Pancreas (tissue), 10 donors: ENCODE data around the gene ERBB4. TPM values are rescaled to one million over a fixed set of nuclear protein-coding genes. Genes with fewer than 3 reads are reported as not detected.

ENCODE experiments used
- ATAC-seq, 4 donors: fragments of 200-7000 bp; cut with Tn5 transposase; one replicate each; pipeline versions ENCODE4 v1.8.0 to v1.9.1; 2020; ENCODE audit warnings: mild to moderate bottlenecking in 4 of 4, moderate library complexity in 4 of 4
- DNase-seq, 6 donors: peaks; one replicate each; pipeline ENCODE4 v3.0.0-alpha.2; 2020
- FAIRE-seq: peaks from 2 replicates; lab custom pipeline; 2012; peaks lifted over from hg19 to GRCh38; lab: Jason Lieb, UNC
- H3K27ac ChIP-seq, 4 donors: fragments of 200-600 bp; sonication (generic); 1 replicate in 3 of 4; 2 replicates in 1 of 4; pipeline versions ENCODE4 v1.5.0 to v1.8.0; 2020
- H3K27me3 ChIP-seq, 4 donors: fragments of 200-600 bp; one replicate each; pipeline ENCODE4 v1.8.0; 2021
- H3K36me3 ChIP-seq, 3 donors: fragments of 200-600 bp; sonication (generic) in 1 of 3; one replicate each; pipeline versions ENCODE4 v1.5.0 to v1.8.0; 2020 to 2021
- H3K4me1 ChIP-seq, 3 donors: fragments of 200-600 bp; one replicate each; pipeline ENCODE4 v1.8.0; 2021
- H3K4me3 ChIP-seq, 4 donors: fragments of 200-600 bp; sonication (generic) in 2 of 4; one replicate each; pipeline versions ENCODE4 v1.5.0 to v1.8.0; 2020 to 2021
- H3K9me3 ChIP-seq, 4 donors: fragments of 200-600 bp; one replicate each; pipeline ENCODE4 v1.8.0; 2021
- CTCF ChIP-seq, 4 donors: fragments of 200-600 bp; sonication (generic) in 3 of 4; IDR thresholded peaks; one replicate each; pipeline versions ENCODE4 v1.5.0 to v1.8.0; 2021; ENCODE audit warnings: antibody characterized with exemption in 4 of 4
- WGBS, 2 donors: extraction: QIAGEN DNeasy Blood & Tissue Kit; methylation state at CpG; one replicate each; pipeline ENCODE4 v1.1.7; 2013; 5-methylcytosine and 5-hydroxymethylcytosine counted together
- intact Hi-C, 3 donors: fragments of 100-400 bp; cut with DNase I; formaldehyde crosslinking; loops; one replicate each; pipeline versions ENCODE4 v1.11.1 to v1.14.2; 2022
- polyA plus RNA-seq, 2 donors: library from polyadenylated mRNA; stranded (reverse); fragments of 200-250 nt; gene quantifications; one replicate each; pipeline ENCODE4 v1.2.3, GENCODE V29; 2013
- total RNA-seq, 6 donors: library from RNA; stranded (reverse); fragmentation: NEBNext Ultra II Directional in 4 of 6; extraction: Animal tissue kit (Norgen Biotek cat#: 25700) in 4 of 6; gene quantifications; one replicate each; pipeline versions ENCODE4 v1.2.1 to v1.2.4, GENCODE V29; 2021 to 2023
- donor health status: healthy with polysubstance abuse.
- donor health status: DM: no; HTN: no; CAD: no; lungs with moderate emphysema.
- donor health status: DM: no; HTN: no; CAD: no.
- donor health status: control.
- donor health status: control.
- donor health status: Bipolar disorder and iron deficiency.
- donor health status: DM: yes; HTN: yes; CAD: no.
- donor health status: DM: no; HTN: no; CAD: no.
- donor health status: DM: no; HTN: no; CAD: no.
- donor health status: DM: yes; HTN: yes; CAD: no.

The ERBB4 gene
- total and polyA plus RNA-seq, 8 donors, result 0.30 to 5.0 (median 3.3) TPM

DNA sequence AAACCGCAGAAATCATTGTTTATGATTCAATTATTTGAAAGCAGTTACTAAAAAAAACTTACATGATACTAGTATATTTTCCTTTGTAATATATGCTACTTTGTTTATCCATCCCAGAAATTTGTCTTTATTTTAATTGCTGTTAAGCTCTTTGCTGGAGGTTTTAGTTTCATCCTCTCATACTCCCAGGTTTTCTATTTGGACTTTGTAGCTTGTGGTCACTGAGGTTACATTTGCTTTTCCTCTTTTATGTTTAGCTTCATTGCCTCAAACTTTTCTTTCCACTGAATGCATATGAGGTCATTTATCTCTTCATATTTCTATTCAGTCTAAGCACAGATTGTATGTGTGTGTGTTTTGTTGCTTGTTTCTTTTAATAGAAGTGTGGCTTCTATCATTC, 89.9 kb downstream of the ERBB4 start:
- WGBS, 2 donors, result 77 to 92% methylated on average over 1 of the region's 1 CpG
- FAIRE-seq, result no peak

GRCh38 chr2:212441821-212442220, 96.8 kb downstream of the ERBB4 start:
- WGBS, 2 donors, result 88 to 89% methylated on average over 4 of the region's 4 CpGs
- H3K27me3 ChIP-seq, result no peaks in the 10 kb centered on the region
- intact Hi-C loops, result no loop called here
- H3K4me1 ChIP-seq, result no peaks in the 10 kb centered on the region
- H3K27ac ChIP-seq, result no peak overlapping the region
- DNase-seq, result no peak
- FAIRE-seq, result no peak
- no peaks in the 10 kb centered on the region for H3K36me3 ChIP-seq
- no peak overlapping the region for H3K4me3 ChIP-seq
- no peak for TF ChIP-seq CTCF (IDR thresholded peaks at IDR 0.05)
- H3K9me3 ChIP-seq, result no peaks in the 10 kb centered on the region
- no peak for ATAC-seq

More for the DNA sequence above, 89.9 kb downstream of the ERBB4 start:
- DNase-seq, result no peak
- peaks cover 0 to 8% (median 0%) of the 10 kb centered on the region in 3 donors for H3K4me1 ChIP-seq
- H3K27me3 ChIP-seq, result no peaks in the 10 kb centered on the region
- H3K4me3 ChIP-seq, result no peak overlapping the region
- TF ChIP-seq CTCF (IDR thresholded peaks at IDR 0.05), result no peak
- no peak overlapping the region for H3K27ac ChIP-seq
- intact Hi-C loops, result no loop called here
- no peaks in the 10 kb centered on the region for H3K36me3 ChIP-seq
- no peaks in the 10 kb centered on the region for H3K9me3 ChIP-seq
- no peak for ATAC-seq

- no peak for ATAC-seq
- Histone ChIP-seq H3K27me3 (no peaks in the 10 kb centered on the region), H3K4me3 (no peak overlapping the region), H3K36me3 (no peaks in the 10 kb centered on the region), H3K27ac (no peak overlapping the region), H3K4me1 (no peaks in the 10 kb centered on the region), H3K9me3 (no peaks in the 10 kb centered on the region)
- no peak for FAIRE-seq
- intact Hi-C loops, result no loop called here
- no peak for DNase-seq
- no peak for TF ChIP-seq CTCF (IDR thresholded peaks at IDR 0.05)
- 95 to 98% methylated on average over 1 of the region's 1 CpG for WGBS, 2 donors
Observed at GRCh38 chr2:212441141-212441540, 97.5 kb downstream of the ERBB4 start.

DNA sequence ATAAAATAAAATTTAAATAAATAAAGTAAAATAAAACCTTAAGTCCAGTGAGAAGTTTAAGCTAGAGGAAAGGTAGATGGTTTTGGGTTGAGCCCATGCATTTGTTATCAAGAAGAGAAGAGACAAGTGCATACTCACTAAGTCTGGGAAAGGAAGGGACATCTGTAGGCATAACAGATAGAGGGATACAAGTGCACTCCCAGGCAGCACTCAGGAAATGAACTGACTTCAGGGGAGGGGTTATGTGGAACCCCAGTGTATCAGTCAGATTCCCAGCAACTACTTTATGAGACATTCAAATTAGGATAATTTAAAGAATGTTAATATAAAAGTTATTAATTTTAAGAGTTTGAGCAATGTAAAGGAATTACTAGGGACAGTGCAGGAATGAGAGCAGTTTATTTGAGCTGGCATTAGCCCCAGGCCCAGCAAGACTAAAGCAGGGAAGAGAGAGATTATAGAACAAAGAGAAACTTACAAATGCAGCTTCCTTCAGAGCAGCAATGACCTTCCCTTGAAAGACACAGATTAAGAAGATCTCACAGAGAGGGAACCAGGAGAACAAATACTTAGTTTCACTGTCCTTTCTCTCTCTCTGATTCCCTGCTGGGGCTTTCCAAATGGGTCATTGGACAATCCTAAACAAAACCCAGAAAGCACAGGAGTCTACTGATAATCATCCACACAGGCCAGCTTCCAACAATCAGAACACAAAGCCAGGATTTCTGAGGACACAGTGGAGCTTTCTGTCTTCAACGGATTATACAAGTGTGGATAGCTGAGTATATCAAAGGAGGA, 109.7 kb downstream of the ERBB4 start:
- ATAC-seq (no peak), FAIRE-seq (no peak), DNase-seq (no peak)
- H3K4me1 ChIP-seq, result peaks cover 0 to 4% (median 0%) of the 10 kb centered on the region in 3 donors
- TF ChIP-seq CTCF (IDR thresholded peaks at IDR 0.05), result no peak
- no peaks in the 10 kb centered on the region for H3K27me3 ChIP-seq
- no peaks in the 10 kb centered on the region for H3K9me3 ChIP-seq
- intact Hi-C loops, result no loop called here
- 45 to 56% methylated on average over 1 of the region's 1 CpG for WGBS, 2 donors
- no peak overlapping the region for H3K27ac ChIP-seq
- H3K4me3 ChIP-seq, result no peak overlapping the region
- no peaks in the 10 kb centered on the region for H3K36me3 ChIP-seq

GRCh38 chr2:212427638-212428037, 111.0 kb downstream of the ERBB4 start:
- 74 to 85% methylated on average over 2 of the region's 2 CpGs for WGBS, 2 donors
- Histone ChIP-seq H3K9me3 (no peaks in the 10 kb centered on the region), H3K27me3 (no peaks in the 10 kb centered on the region), H3K4me1 (peaks cover 0 to 4% (median 0%) of the 10 kb centered on the region in 3 donors), H3K4me3 (no peak overlapping the region), H3K36me3 (no peaks in the 10 kb centered on the region), H3K27ac (no peak overlapping the region)
- intact Hi-C loops, result no loop called here
- DNase-seq (no peak), ATAC-seq (no peak), FAIRE-seq (no peak)
- TF ChIP-seq CTCF (IDR thresholded peaks at IDR 0.05), result no peak
